ENCODE results near the gene GET3.

Gene GET3

DNA sequence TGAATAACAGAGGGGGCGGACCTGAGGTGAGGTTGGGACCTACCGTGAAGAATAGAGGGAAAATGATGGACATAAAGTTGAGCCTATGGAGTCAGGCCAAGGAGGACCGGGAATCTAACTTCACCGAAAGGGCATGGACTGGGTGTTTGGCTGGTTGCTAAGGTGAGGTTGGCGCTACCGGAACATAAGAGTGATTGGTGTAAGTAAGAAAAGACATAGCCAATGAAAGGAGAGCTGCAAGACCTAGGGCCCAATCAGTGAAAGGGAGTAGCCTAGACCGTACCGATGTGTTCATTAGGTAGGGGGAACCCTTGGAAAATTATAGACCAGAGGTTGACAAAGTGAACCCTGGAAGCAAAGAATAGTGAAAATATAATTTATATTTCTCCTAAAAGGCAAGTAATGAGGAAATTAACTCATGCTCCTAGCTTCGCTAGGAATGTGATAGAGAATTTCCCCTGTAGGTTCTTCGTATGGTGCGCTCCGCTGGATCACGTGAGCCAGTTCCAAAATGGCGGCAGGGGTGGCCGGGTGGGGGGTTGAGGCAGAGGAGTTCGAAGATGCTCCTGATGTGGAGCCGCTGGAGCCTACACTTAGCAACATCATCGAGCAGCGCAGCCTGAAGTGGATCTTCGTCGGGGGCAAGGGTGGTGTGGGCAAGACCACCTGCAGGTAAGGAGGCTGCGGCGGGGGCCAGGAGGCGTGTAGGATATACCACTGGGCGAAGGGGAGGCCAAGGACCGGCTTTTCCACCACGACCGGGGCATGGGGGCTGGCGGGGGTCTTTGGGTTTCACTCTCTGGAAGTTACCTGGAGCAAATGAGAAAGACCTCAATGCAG is at the start of gene GET3:
TSS of gene GET3 (plus strand) at position 503 of the 840 bp plus-strand sequence. CDS start at position 512, 9 bp downstream.
- Histone ChIP-seq H4K20me1 (peaks cover 13 to 25% (median 18%) of the 10 kb centered on the region in 11 experiments), H3K27me3 (no peaks in the 10 kb centered on the region), H3K4me3 (peak within 1 kb of the TSS; percentile 81 to 94 (median 88)), H3K4me1 (peaks cover 37 to 47% (median 43%) of the 10 kb centered on the region in 10 experiments), H3K9ac (peak within 1 kb of the TSS; percentile 79 to 95 (median 88)), H3K36me3 (peaks cover 31 to 49% (median 43%) of the 10 kb centered on the region in 11 experiments), H3K4me2 (peak within 1 kb of the TSS; percentile 96 to 100 (median 98)), H3K27ac (peak within 1 kb of the TSS; percentile 89 to 98 (median 95)), H3K9me3 (replicated peaks in 1 of 11) (no peaks in the 10 kb centered on the region)
- no peak for TF ChIP-seq Cebpa-rat (IDR thresholded peaks at IDR 0.05)

DNA sequence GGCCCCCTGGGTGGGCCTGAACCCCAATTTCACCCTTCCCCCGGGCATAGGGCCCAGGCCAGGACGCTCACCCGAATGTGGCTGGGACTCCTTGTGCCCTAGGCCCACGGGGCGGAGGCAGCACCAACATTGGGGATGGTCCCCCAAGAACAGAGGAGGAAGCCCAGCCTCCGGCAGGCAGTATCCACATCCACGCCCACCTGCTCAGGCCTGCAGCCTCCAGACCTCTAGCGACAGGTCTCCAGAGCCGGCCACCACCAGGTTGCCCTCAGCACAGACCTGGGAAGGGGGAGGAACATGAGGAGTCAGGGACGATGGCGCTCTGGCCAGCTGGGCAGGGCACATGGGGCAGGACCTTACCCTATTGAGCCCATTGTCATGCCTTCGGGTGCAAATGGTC is 48.3 kb upstream of the GET3 start:
- peaks cover 0 to 23% (median 6%) of the 10 kb centered on the region in 11 experiments; a peak in 11 of 22 replicates for H3K36me3 ChIP-seq

DNA sequence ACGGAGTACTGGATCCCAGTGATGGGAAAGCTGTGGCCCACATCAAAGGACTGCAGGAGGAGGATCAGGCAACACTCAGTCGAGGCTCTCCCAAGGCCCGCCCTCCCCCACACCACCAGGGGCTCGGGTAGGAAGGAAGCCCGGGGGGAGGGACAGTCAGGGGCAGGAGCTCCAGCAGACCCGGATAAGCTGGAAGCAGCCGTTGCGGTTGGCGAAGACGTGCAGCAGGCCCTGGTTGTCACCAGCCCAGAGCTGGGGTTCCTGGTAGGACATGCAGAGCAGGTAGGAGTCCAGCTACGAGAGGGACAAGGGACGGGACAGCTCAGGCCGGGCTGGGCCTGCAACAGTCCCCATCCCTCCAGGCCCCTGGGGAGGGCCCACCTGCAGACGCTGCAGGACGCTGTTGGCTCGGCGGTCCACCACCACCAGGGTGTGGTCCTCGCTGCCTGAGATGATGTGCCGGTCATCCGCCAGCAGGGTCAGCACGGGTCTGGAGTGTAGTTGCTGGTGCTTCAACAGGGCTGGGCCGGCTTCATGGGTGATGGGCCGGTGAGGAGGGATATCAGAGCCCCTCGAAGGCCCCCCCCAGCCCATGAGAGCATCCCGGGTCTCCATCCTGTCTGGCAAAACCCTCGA is 47.6 kb upstream of the GET3 start:
- H3K36me3 ChIP-seq, result peaks cover 0 to 26% (median 6%) of the 10 kb centered on the region in 11 experiments; a peak in 11 of 22 replicates
- no peaks in the 10 kb centered on the region for H3K27me3 ChIP-seq
- H3K4me1 ChIP-seq, result peaks cover 27 to 63% (median 54%) of the 10 kb centered on the region in 10 experiments
- H3K9ac ChIP-seq, result peak overlapping the region; percentile 35 to 79 (median 72); a peak in 21 of 22 replicates
- peaks cover 0 to 15% (median 0%) of the 10 kb centered on the region in 11 experiments; a peak in 1 of 22 replicates for H4K20me1 ChIP-seq
- H3K4me2 ChIP-seq, result peak overlapping the region; percentile 62 to 99 (median 94)
- H3K27ac ChIP-seq, result peak overlapping the region in 9 of 11 experiments; percentile 23 to 83 (median 74); a peak in 18 of 22 replicates
- H3K4me3 ChIP-seq, result peak overlapping the region in 8 of 10 experiments; percentile 49 to 67 (median 54); a peak in 16 of 20 replicates
- no peak for TF ChIP-seq Cebpa-rat (IDR thresholded peaks at IDR 0.05)
- H3K9me3 ChIP-seq (replicated peaks in 1 of 11), result no peaks in the 10 kb centered on the region

More for the DNA sequence above, 48.3 kb upstream of the GET3 start:
- H3K4me1 ChIP-seq, result peaks cover 25 to 61% (median 49%) of the 10 kb centered on the region in 10 experiments
- no peaks in the 10 kb centered on the region for H3K9me3 ChIP-seq (replicated peaks in 1 of 11)
- TF ChIP-seq Cebpa-rat (IDR thresholded peaks at IDR 0.05), result no peak
- peak overlapping the region in 9 of 11 experiments; percentile 23 to 83 (median 74); a peak in 18 of 22 replicates for H3K27ac ChIP-seq
- peak overlapping the region in 7 of 10 experiments; percentile 51 to 67 (median 54); a peak in 13 of 20 replicates for H3K4me3 ChIP-seq
- peak overlapping the region in 9 of 11 experiments; percentile 42 to 79 (median 76); a peak in 18 of 22 replicates for H3K9ac ChIP-seq
- H4K20me1 ChIP-seq, result peaks cover 0 to 15% (median 0%) of the 10 kb centered on the region in 11 experiments; a peak in 1 of 22 replicates
- H3K27me3 ChIP-seq, result no peaks in the 10 kb centered on the region
- peak overlapping the region; percentile 62 to 99 (median 94) for H3K4me2 ChIP-seq

DNA sequence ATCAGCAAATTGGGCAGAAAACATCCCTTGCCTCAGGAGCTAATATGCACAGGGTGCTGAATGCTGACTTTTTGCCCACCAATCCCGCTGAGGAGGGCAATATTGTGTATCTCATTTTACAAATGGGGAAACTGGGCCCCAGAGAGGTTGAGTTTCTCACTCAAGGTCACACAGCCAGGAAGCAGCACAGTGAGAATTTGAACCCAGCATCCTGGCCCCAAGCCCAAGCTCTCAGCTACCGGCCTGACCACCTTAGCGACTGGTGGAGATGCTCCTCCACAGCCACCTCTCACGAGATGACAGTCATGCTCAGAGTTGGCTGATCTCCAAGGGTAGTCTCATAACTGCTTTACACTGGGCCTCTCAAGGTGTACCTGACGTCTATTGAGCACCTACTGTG is 44.3 kb upstream of the GET3 start:
- H3K9ac ChIP-seq, result no peak overlapping the region; a peak in 1 of 22 replicates
- peaks cover 49 to 69% (median 63%) of the 10 kb centered on the region in 10 experiments for H3K4me1 ChIP-seq
- H3K36me3 ChIP-seq, result peaks cover 0 to 33% (median 9%) of the 10 kb centered on the region in 11 experiments; a peak in 15 of 22 replicates
- H3K27ac ChIP-seq, result no peak overlapping the region
- no peak for TF ChIP-seq Cebpa-rat (IDR thresholded peaks at IDR 0.05)
- H3K27me3 ChIP-seq, result no peaks in the 10 kb centered on the region
- peaks cover 0 to 11% (median 0%) of the 10 kb centered on the region in 11 experiments; a peak in 1 of 22 replicates for H4K20me1 ChIP-seq
- no peak overlapping the region for H3K4me2 ChIP-seq
- no peaks in the 10 kb centered on the region for H3K9me3 ChIP-seq (replicated peaks in 1 of 11)
- no peak overlapping the region for H3K4me3 ChIP-seq

DNA sequence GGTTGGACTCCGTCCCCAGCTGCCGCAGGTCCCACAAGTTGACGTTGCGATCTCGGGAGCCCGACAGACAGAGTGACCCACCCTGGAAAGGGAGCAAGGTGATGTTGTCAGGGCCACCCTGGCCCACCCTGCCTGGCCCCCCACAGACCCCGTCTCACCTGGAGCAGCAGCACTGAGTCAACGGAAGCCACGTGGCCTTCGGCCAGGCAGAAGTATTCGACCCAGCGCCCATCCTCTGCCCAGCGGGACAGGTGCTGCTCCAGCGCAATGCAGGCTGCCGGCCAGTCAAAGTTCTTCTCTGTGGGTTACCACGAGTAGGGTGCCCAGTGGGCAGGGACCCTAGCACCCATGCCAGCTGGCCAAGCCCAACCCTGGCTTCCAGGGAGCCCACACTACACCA is 42.7 kb upstream of the GET3 start:
- Histone ChIP-seq H3K27me3 (no peaks in the 10 kb centered on the region), H3K27ac (peak overlapping the region in 7 of 11 experiments; percentile 10 to 82 (median 67); a peak in 10 of 22 replicates), H3K4me2 (peak overlapping the region; percentile 89 to 98 (median 94); a peak in 21 of 22 replicates), H3K36me3 (peaks cover 16 to 49% (median 26%) of the 10 kb centered on the region in 11 experiments; a peak in 21 of 22 replicates), H3K4me1 (peaks cover 41 to 68% (median 56%) of the 10 kb centered on the region in 10 experiments), H3K4me3 (no peak overlapping the region), H3K9ac (peak overlapping the region in 10 of 11 experiments; percentile 34 to 87 (median 81); a peak in 11 of 22 replicates), H4K20me1 (peaks cover 0 to 10% (median under 1%) of the 10 kb centered on the region in 11 experiments; a peak in 4 of 22 replicates), H3K9me3 (replicated peaks in 1 of 11) (no peaks in the 10 kb centered on the region)
- no peak for TF ChIP-seq Cebpa-rat (IDR thresholded peaks at IDR 0.05)

DNA sequence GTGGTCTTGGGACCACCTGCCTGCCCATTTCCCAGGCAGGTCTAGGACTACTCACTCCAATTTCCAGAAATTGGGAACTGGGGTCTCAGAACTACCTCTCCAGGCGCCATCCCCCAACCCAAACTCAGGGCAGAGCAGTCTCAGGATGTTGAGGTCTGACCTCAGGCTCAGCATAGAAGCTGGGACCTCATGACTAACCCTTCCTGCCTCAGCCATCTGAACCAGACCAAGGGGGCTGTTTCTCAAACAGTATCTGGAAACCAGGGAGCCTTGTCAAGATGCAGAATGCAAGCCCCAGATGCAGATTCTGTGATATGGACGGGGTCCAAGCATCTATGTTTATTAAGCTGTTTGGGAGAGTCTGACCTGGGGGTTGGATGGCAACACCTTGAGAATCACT is 42.2 kb upstream of the GET3 start:
- Histone ChIP-seq H3K27ac (peak overlapping the region in 8 of 11 experiments; percentile 25 to 85 (median 62); a peak in 14 of 22 replicates), H3K4me1 (peaks cover 37 to 65% (median 52%) of the 10 kb centered on the region in 10 experiments), H3K27me3 (no peaks in the 10 kb centered on the region), H3K9ac (peak overlapping the region; percentile 71 to 87 (median 84); a peak in 18 of 22 replicates), H3K9me3 (replicated peaks in 1 of 11) (no peaks in the 10 kb centered on the region), H3K36me3 (peaks cover 21 to 54% (median 30%) of the 10 kb centered on the region in 11 experiments; a peak in 21 of 22 replicates), H4K20me1 (peaks cover 0 to 10% (median 5%) of the 10 kb centered on the region in 11 experiments; a peak in 5 of 22 replicates), H3K4me2 (peak overlapping the region; percentile 89 to 98 (median 94)), H3K4me3 (peak overlapping the region in 6 of 10 experiments; percentile 75 to 94 (median 88); a peak in 10 of 20 replicates)
- TF ChIP-seq Cebpa-rat (IDR thresholded peaks at IDR 0.05), result no peak

DNA sequence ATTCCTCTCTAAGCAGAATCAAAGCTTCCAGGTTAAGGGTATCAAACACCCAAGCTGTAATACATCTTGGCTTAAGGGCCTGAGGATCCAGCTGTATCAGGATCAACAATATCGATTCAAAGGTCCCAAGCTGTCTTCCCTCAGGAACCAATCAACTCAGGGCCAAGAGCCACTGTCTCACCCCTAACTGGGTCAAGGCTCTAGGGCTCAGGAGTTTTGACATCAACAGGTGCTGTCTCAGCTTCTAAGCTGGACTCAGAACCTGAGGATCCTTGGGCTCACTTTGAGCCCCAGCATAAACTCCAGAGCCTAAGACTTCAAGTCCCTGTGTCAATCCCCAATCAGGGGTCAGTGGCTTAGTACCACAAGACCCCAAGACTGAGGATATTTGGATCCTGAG is 41.8 kb upstream of the GET3 start:
- Histone ChIP-seq H4K20me1 (peaks cover 0 to 10% (median 5%) of the 10 kb centered on the region in 11 experiments; a peak in 5 of 22 replicates), H3K4me2 (peak overlapping the region; percentile 89 to 98 (median 94)), H3K27me3 (no peaks in the 10 kb centered on the region), H3K9me3 (replicated peaks in 1 of 11) (no peaks in the 10 kb centered on the region), H3K4me3 (peak overlapping the region; percentile 74 to 94 (median 78)), H3K4me1 (peaks cover 32 to 61% (median 48%) of the 10 kb centered on the region in 10 experiments), H3K9ac (peak overlapping the region; percentile 71 to 87 (median 84)), H3K36me3 (peaks cover 22 to 57% (median 33%) of the 10 kb centered on the region in 11 experiments; a peak in 21 of 22 replicates), H3K27ac (peak overlapping the region in 7 of 11 experiments; percentile 44 to 85 (median 74); a peak in 12 of 22 replicates)
- TF ChIP-seq Cebpa-rat (IDR thresholded peaks at IDR 0.05), result no peak

DNA sequence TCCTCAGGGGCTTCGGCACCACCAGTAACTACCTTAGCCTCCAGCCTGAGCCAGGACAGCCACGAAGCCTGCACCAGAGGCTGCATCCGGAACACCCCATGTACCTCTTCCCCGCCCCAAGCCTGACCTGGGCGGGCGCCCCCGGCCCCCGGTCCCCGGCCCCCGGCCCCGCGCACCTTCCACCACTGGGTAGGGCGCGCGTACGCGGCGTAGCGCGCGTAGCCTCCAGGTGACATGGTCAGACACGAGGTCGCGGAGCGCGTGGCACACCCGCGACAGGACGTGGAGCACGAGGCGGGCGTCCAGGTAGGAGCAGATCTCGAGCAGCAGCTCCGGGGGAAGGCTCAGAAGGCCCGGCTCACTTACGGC is 41.3 kb upstream of the GET3 start:
- Histone ChIP-seq H3K4me3 (peak overlapping the region; percentile 74 to 94 (median 78)), H3K9ac (peak overlapping the region; percentile 71 to 87 (median 84)), H3K9me3 (replicated peaks in 1 of 11) (no peaks in the 10 kb centered on the region), H3K4me1 (peaks cover 28 to 56% (median 43%) of the 10 kb centered on the region in 10 experiments), H3K4me2 (peak overlapping the region; percentile 89 to 98 (median 94)), H3K27me3 (no peaks in the 10 kb centered on the region), H3K36me3 (peaks cover 27 to 60% (median 37%) of the 10 kb centered on the region in 11 experiments), H3K27ac (peak overlapping the region; percentile 43 to 85 (median 75); a peak in 21 of 22 replicates), H4K20me1 (peaks cover 0 to 13% (median 8%) of the 10 kb centered on the region in 11 experiments; a peak in 11 of 22 replicates)
- no peak for TF ChIP-seq Cebpa-rat (IDR thresholded peaks at IDR 0.05)

All from BLaER1 treated with 17β-estradiol and CSF1 and Interleukin-3, amounts not matched to agents 10 nM and 100 nM (cell line).